HG03108 (cell line): ENCODE data around the gene P4HB.

ENCODE experiments used
- ATAC-seq: cut with Tn5 transposase; IDR thresholded peaks from one replicate; pipeline ENCODE4 v1.9.1; 2021; ENCODE audit warnings: moderate library complexity; ENCODE audit not compliant: unreplicated experiment

Gene P4HB

DNA sequence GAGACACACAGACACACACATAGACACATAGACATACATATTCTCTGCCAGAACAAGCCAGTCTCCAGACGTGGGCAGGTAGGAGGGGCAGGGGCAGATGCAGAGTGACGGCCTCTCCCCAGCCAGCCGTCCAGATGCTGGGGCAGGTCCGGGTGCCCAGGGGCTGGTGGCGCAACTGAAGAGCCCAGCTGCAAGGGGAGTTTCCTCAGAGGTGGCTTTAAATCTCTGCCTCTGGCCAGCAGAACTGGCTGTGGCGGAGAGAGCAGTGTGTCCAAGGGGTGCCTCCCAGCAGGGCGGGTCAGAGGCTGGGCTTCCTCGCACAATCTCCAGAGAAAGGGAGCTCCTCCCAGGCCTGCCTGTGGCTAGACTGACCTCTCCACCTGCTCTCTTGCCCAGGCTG lies 65.8 kb downstream of the P4HB start:
- no peak for ATAC-seq

DNA sequence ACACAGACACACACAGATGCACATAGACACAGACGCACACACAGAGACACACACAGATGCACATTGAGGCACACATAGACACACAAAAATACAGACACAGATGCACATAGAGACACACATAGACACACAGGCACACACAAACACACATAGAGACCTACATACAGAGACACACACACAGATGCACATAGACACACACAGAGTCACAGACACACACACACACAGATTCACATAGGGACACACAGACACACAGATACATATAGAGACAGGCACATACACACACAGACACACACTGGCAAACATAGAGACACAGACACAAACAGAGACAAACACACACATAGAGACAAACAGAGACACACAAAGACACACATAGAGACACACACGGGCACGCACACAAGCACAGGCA lies 66.3 kb downstream of the P4HB start:
- no peak for ATAC-seq
